HL-60 (cell line): Measurements from ENCODE around the gene TBX2.

ENCODE experiments used
- CTCF ChIP-seq: IDR thresholded peaks from one replicate; pipeline ENCODE4 v1.5.1; 2011; ENCODE audit warnings: low read length, control low read depth, inconsistent platforms; ENCODE audit not compliant: insufficient read depth
- POLR2AphosphoS5 ChIP-seq: IDR thresholded peaks from 2 replicates; pipeline ENCODE4 v1.6.1; 2012; ENCODE audit warnings: low read depth

DNA sequence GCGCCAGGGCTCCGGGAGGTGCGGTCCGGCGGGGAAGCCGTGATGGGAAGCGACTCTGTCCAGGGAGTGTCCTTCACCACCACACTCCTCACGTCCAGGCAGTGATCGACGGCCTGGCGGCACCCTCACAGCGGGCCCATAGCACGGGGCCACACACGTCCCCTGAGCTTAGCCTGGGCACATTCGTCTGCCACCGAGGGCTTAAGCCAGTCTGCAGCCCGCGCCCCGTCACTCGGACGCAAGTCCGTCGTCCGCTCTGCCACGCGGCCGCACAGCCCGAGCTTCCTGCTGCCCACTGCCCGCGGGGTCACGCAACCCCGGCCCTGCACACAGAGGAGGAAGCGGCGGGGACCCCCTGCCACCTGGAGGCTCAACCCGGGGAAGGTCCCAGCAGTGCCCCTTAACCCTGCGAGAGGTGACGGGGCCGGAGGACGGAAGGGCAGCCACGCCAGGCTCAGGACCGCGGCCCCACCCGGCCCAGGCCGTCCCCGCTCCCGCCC, 3.0 kb upstream of the TBX2 start:
- TF ChIP-seq CTCF = no peak
- no peak for TF ChIP-seq POLR2AphosphoS5
